Measurements from ENCODE around the gene RFNG.

The RFNG gene

DNA sequence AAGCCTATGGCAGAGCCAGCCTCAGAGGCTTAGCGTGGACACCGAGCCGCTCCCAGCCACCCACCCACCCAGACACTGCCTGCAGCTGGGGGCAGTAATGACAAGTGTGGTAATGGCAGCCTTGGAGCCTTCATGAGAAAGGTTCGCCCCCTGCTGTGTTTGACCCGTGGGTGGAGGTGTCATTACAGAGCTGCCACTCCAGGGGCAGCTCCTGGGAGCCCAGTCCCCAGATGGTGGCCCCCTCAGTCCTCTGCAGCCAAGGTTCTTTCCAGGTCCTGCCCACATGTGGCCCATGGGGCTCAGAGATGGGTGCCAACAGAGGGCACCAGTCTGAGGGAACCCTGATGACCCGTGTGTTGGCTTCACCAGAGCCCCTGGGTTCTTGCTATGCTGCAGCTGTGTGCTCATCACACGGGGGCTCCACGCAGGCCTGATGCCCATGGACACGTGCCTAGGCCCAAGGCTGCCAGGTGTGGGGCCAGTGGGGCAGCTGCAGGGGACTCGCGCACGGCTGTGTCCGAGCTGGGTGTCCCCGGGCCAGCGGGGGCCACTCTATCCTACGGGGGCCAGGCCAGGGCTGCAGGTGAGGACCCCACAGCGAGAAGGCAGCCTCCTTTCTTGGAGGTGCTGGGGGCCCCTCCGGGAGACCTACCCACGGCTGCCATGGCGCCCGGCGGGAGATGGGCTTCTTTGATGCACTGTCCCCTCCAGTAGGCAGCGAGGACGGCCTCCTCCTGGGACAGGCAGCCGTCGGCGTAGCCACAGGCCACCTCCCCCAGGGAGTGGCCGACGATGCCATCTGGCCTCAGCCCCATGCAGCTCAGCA, 38.3 kb upstream of the RFNG start:
- DNase-seq, result no peak

GRCh38 chr17:82088838-82089722, 37.5 kb upstream of the RFNG start:
- DNase-seq, result no peak

- DNase-seq, result no peak
Measured at GRCh38 chr17:82087961-82088837, 36.6 kb upstream of the RFNG start.

DNA sequence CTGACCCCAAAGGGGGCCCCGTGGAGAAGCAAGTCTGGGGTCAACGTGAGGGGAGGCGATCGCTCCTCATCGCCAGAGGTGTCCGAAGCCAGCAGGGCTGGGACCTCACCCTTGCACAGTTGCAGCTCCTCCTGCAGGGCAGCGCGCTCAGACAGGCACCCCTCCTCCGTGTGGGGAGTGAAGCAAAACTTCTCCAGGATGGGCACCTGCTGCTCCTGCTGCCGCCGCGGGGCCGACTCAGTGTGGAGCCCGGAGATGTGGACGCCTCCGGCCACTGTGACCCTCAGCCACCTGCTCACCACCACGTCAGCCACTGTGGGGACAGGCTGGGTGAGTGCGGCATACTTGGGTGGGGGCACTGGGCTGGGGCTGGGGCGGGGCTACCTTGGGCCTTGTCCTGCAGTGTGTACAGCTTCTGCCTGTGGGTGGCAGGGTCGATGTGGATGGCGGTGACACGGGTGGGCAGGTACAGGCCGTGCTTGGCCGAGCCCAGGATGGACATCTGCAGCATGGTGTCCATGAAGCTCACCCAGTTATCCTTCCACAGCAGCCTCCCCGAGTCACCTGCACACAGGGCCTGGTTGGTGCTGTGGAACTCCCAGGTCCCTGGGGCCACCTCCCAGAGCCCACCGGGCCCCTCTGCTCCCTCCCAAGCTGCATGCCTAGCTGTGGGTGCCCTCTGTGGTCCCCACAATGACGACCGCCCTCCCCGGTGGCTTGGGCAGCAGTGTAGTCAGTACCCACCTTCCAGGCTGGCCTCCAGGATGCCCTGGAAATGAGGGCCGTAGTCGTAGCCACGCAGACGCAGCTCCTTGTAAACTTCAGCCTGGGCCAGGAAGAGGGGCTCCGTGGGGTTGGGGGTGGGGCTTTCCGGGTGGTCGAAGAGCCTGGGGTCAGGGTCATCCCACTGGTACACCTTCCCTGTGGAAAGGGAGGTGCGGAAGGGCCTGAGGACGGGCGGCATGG, 35.6 kb upstream of the RFNG start:
- DNase-seq, result no peak

DNA sequence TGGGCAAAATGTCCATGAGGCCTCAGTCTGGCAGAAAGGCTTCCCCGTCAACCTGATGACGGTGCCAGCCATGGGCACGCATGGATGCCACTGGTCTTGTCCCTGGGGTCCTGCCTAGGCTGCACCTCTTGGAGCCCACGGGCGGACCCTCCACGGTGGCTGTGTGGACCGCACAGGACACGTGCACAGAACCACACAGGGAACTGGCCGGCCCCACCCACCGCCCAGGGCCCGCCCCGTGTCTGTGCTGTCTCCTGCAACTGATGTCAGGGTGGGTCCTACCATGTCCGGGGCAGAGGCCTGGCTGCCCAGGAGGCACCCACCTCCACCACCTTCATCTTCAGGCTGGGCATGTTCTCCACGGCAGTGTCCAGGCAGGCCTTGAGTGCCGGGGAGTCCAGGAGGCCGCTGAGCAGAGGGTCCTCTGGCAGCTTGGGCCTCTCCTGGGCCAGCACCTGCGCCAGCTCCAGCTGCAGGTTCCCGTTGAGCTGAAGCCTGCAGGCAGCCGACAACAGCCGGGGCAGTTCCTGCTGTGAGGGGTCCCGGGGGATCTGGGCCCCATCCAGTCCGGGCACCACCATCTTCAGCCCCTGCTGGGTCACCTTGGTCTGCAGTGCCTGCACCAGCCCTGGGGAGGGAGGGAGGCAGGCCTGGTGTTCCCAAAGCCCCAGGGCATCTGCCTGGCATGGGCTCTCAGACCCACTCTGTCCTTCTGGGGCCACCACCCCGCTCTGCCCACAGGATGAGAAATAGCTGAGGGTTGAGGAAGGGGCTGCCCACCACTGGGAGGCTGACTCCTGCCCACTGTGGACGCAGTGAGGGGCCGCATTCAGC, 34.5 kb upstream of the RFNG start:
- DNase-seq, result no peak

- no peak for DNase-seq
Measured at GRCh38 chr17:82085031-82085861, 33.6 kb upstream of the RFNG start.

GRCh38 chr17:82084373-82085030, 32.9 kb upstream of the RFNG start:
- no peak for DNase-seq

- no peak for DNase-seq
Measured at GRCh38 chr17:82083533-82084359, 32.1 kb upstream of the RFNG start.

DNA sequence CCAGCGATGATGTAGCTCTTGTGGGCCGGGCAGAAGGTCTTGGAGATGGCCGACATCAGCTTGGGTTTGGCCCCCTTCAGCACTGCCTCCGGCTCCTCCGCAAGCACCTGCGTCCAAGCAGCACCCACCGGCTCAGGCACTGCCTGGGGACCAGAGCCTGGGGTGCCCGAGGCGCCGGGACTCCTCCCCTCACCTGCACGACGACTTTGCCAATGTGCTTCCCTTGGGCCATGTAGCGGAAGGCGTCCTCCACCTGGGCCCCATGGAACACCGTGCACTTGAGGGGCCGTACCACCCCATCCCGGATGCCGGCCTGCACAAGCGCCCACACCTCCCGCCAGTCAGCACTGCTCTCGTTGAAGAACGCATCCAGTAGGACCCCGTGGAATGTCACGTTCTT, 31.4 kb upstream of the RFNG start:
- no peak for DNase-seq

- DNase-seq, result no peak
Measured at GRCh38 chr17:82082456-82082855, 30.8 kb upstream of the RFNG start.

GRCh38 chr17:82081966-82082365, 30.4 kb upstream of the RFNG start:
- DNase-seq, result no peak

DNA sequence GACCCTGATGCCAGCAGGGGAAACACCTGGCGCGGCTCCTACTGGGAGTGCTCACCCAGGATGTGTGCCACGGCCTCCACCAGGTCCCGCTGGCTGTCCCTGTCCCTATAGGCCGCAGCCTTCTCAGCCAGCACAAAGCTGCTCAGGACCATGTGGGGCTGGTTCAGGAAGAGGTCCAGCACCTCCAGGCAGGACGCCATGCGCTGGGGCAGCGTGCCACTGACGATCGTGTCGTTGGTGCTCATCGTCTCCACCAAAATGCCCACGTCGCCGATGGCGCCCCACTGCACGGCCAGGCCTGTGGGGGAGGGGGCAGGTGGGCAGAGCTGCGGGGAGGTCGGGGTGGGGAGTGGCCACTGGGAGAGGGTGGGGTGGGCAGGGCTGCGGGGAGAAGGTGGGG, 29.9 kb upstream of the RFNG start:
- no peak for DNase-seq

DNA sequence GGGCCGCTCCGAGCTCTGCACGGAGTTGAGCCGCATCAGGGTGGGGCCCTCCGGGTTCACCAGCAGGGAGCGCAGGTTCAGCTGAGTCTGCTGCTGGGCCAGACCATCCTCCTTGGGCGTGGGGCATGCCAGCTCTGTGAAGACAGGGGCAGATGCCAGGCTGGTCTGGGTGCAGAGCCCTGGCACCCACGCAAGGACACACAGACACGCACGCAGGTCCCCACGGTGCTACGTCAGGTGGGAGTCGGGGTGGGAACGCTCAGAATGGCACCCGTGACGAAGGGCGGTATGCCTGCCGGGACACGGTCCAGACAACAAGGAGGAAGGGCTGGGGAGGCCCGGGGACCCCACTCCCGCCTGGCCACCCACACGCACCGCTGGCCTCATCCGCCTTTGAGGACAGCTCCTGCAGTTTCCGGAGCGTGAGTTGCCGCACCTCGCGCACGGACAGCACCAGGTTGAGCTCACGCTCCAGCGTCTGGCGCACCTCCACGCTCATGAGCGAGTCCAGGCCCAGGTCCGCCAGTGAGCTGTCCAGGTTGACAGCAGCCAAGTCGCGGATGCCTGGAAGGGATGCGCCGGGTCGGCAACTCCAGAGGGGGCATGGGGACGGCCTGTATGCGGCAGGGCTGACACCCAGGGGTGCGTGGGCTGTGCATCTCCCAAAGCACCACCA, 29.3 kb upstream of the RFNG start:
- no peak for DNase-seq

GRCh38 chr17:82080048-82080788, 28.6 kb upstream of the RFNG start:
- DNase-seq, result no peak

DNA sequence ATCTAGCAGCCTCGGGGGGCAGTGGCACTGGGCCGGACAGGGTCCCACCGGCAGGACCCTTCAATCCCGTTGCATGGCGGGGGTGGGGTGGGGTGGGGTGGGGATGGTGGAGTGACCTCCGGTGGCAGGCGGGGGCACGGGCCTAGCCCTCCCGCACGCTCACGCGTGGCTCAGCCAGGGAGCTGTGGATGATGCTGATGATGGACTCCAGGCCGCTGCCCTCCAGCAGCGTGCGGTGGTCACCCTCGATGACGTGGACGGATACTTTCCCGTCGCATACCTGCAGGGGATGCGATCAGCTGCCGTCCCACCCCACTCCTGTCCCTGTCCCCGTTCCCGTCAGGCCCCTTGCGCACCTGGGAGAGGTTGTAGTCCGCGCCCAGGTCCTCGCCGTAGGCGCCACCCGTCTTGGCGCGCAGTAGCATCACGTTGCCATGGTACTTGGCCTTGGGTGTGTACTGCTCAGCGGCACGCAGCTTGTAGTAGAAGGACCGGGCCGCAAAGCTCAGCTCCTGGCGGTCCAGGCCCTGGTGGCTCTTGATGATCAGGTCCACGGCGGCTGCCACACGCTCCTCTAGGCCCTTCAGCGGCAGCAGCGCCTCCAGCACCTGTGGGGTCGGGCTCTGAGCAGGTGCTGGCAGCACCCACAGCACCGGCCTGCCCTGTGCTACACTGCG, 27.5 kb upstream of the RFNG start:
- no peak for DNase-seq

DNA sequence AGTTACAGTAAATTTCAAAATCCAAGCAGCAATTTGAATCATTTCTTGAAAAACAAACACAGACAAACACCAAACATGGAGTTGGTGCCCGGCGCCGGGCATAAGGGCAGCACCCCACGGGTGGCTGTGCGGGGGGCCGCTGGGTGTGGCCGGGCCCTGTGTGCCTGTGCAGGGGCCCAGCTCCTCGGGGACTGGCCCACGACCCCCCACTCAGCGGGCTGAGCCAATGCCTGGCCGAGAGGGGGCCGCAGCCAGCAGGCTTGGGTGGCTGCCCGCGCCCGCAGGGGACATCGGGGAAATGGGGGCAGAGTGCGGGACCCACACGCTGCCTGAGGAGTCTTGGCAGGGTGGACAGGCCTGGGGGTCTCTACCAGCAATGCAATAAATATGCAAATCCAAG, 26.8 kb upstream of the RFNG start:
- DNase-seq, result no peak

All from suppressor macrophage (primary cell).